Naive thymus-derived CD4-positive, alpha-beta T cell (primary cell): ENCODE results near the gene RNASE11. TPM values are rescaled to one million over a fixed set of nuclear protein-coding genes. Genes with fewer than 3 reads are reported as not detected.
A peak's percentile ranks its signal among the peaks of the same experiment; 100 is the strongest.

Experiments
- ATAC-seq: fragments of 150-1000 bp; cut with Tn5 transposase; 2 replicates; pipeline ENCODE4 v1.10.0; 2021; ENCODE audit warnings: mild to moderate bottlenecking, moderate library complexity
- CTCF ChIA-PET: fragments of 350-600 bp; sonication (Branson Sonifier 250); formaldehyde crosslinking; loops from one replicate; lab custom pipeline; 2021; ENCODE audit warnings: antibody characterized with exemption; lab: Charles Lee
- POLR2A ChIA-PET: fragments of 350-600 bp; sonication (Branson Sonifier 250); formaldehyde crosslinking; loops from one replicate; lab custom pipeline; 2021; ENCODE audit warnings: antibody characterized with exemption, inconsistent platforms; lab: Charles Lee
- DNase-seq, 9 donors: peaks; one replicate each; pipeline versions ENCODE4 v3.0.0 to v3.0.0-alpha.2; 2020 to 2022; ENCODE audit warnings: mixed read lengths in 1 of 9
- H3K27ac ChIP-seq: one replicate; pipeline ENCODE4 v1.7.0; 2013; ENCODE audit warnings: mild to moderate bottlenecking, low read depth, low read length, moderate library complexity
- H3K27me3 ChIP-seq, 2 donors: one replicate each; pipeline ENCODE4 v1.7.0; 2013; ENCODE audit warnings: low read length in 2 of 2, mild to moderate bottlenecking in 2 of 2, moderate library complexity in 2 of 2; ENCODE audit not compliant: control insufficient read depth in 2 of 2, insufficient read depth in 2 of 2
- H3K36me3 ChIP-seq, 3 experiments: 1 replicate in 2 of 3; 2 replicates in 1 of 3; pipeline ENCODE4 v1.7.0; 2013; ENCODE audit warnings: low read length in 3 of 3, mild to moderate bottlenecking in 3 of 3, moderate library complexity in 1 of 3; ENCODE audit not compliant: insufficient read depth in 3 of 3, control insufficient read depth in 2 of 3
- H3K4me1 ChIP-seq, 2 donors: one replicate each; pipeline ENCODE4 v1.7.0; 2013; ENCODE audit warnings: low read length in 2 of 2, mild to moderate bottlenecking in 2 of 2, moderate library complexity in 1 of 2; ENCODE audit not compliant: control insufficient read depth in 2 of 2, insufficient read depth in 2 of 2
- H3K4me3 ChIP-seq: 2 replicates; pipeline ENCODE4 v1.7.0; 2013; ENCODE audit warnings: mild to moderate bottlenecking, low read length
- H3K9me3 ChIP-seq, 3 experiments: 1 replicate in 2 of 3; 2 replicates in 1 of 3; pipeline ENCODE4 v1.7.0; 2013; ENCODE audit warnings: low read length in 3 of 3; ENCODE audit not compliant: control insufficient read depth in 2 of 3
- H3K27ac Mint-ChIP-seq, 9 donors: one replicate each; pipeline ENCODE4 v1.8.0; 2020 to 2022; ENCODE audit warnings: mixed read lengths in 9 of 9, mild to moderate bottlenecking in 8 of 9, moderate library complexity in 5 of 9, inconsistent platforms in 2 of 9
- H3K27me3 Mint-ChIP-seq, 5 donors: one replicate each; pipeline ENCODE4 v1.8.0; 2021 to 2022; ENCODE audit warnings: mixed read lengths in 5 of 5, mild to moderate bottlenecking in 1 of 5
- H3K36me3 Mint-ChIP-seq, 5 donors: one replicate each; pipeline ENCODE4 v1.8.0; 2020 to 2022; ENCODE audit warnings: mixed read lengths in 5 of 5, mild to moderate bottlenecking in 3 of 5, inconsistent platforms in 1 of 5
- H3K4me1 Mint-ChIP-seq, 7 donors: one replicate each; pipeline ENCODE4 v1.8.0; 2020 to 2022; ENCODE audit warnings: mixed read lengths in 7 of 7, mild to moderate bottlenecking in 3 of 7, inconsistent platforms in 1 of 7
- H3K4me3 Mint-ChIP-seq, 10 donors: one replicate each; pipeline ENCODE4 v1.8.0; 2020 to 2022; ENCODE audit warnings: mild to moderate bottlenecking in 10 of 10, mixed read lengths in 10 of 10, moderate library complexity in 6 of 10, inconsistent platforms in 2 of 10
- H3K9me3 Mint-ChIP-seq, 11 donors: one replicate each; pipeline ENCODE4 v1.8.0; 2020 to 2022; ENCODE audit warnings: mixed read lengths in 11 of 11, mild to moderate bottlenecking in 4 of 11, inconsistent platforms in 1 of 11, moderate library complexity in 1 of 11
- intact Hi-C, 2 donors: fragments of 100-400 bp; cut with micrococcal nuclease; formaldehyde crosslinking; loops; one replicate each; pipeline ENCODE4 v1.15.1; 2023
- polyA plus RNA-seq, 2 donors: library from polyadenylated mRNA; unstranded; fragments of 300-500 nt; fragmentation: Illumina TruSeq; gene quantifications; one replicate each; pipeline ENCODE4 v1.2.3, GENCODE V29; 2021
- total RNA-seq, 6 experiments: library from RNA in 5 of 6; stranded (reverse) in 5 of 6; gene quantifications; 1 replicate in 5 of 6; 2 replicates in 1 of 6; pipeline ENCODE4 v1.2.3 and lab custom pipeline; 2021 to 2026

RNASE11 gene
- total and polyA plus RNA-seq, 7 experiments from 2014 or later: not detected

DNA sequence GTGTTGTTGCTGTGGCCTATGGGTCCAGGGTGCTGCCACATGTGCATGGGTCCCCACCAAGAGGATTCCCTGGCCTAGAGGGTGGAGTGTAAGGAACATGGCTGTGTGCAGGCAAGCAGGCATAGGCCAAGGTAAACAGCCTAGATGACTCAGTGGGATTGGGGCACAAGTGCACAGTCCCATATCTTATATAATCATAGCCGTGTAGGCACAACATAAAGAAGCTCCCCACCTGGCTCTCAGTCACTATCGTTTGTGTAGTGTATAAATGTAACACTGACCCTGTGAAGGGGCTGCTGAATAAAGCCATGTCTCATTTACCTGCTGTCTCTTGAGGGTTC lies 19.1 kb upstream of the RNASE11 start:
- no peaks in the 10 kb centered on the region for H3K27me3 Mint-ChIP-seq
- POLR2A ChIA-PET: interaction anchor here (0.9 to 1.2 kb wide), 2 partner anchors 152 to 264 kb away, joined by 4 read pairs; partner anchors contain the start of genes APEX1, OSGEP and PARP2
- Histone ChIP-seq H3K4me3 (no peak overlapping the region), H3K27me3 (no peaks in the 10 kb centered on the region), H3K27ac (no peak overlapping the region), H3K36me3 (no peaks in the 10 kb centered on the region), H3K4me1 (peaks cover 7 to 9% of the 10 kb centered on the region in 2 donors), H3K9me3 (no peaks in the 10 kb centered on the region)
- CTCF ChIA-PET: interaction anchor here (0.6 to 7.2 kb wide), 7 partner anchors 19 to 279 kb away, joined by 3 to 104 read pairs (median 12); no protein-coding TSS in a partner anchor
- H3K4me1 Mint-ChIP-seq: peaks cover 0 to 7% (median 0%) of the 10 kb centered on the region in 7 donors
- peak overlapping the region in 1 of 9 donors; percentile 60 for H3K27ac Mint-ChIP-seq
- no peaks in the 10 kb centered on the region for H3K9me3 Mint-ChIP-seq
- DNase-seq: no peak
- intact Hi-C loops: no loop called here
- no peak for ATAC-seq
- H3K36me3 Mint-ChIP-seq: no peaks in the 10 kb centered on the region
- no peak overlapping the region for H3K4me3 Mint-ChIP-seq

- H3K9me3 Mint-ChIP-seq: no peaks in the 10 kb centered on the region
These were observed 18.5 kb upstream of the RNASE11 start for GRCh38 chr14:20606190-20606901.

GRCh38 chr14:20603813-20604690 lies 16.3 kb upstream of the RNASE11 start:
- no peak overlapping the region for H3K27ac ChIP-seq
- no peak for ATAC-seq
- no peaks in the 10 kb centered on the region for H3K27me3 Mint-ChIP-seq
- peaks cover 0 to 7% (median 0%) of the 10 kb centered on the region in 7 donors for H3K4me1 Mint-ChIP-seq
- no peaks in the 10 kb centered on the region for H3K36me3 Mint-ChIP-seq
- no peaks in the 10 kb centered on the region for H3K27me3 ChIP-seq
- H3K27ac Mint-ChIP-seq: no peak overlapping the region
- H3K4me3 ChIP-seq: no peak overlapping the region
- no peak overlapping the region for H3K4me3 Mint-ChIP-seq
- DNase-seq: no peak
- no peaks in the 10 kb centered on the region for H3K36me3 ChIP-seq
- no peaks in the 10 kb centered on the region for H3K4me1 ChIP-seq
- no peaks in the 10 kb centered on the region for H3K9me3 ChIP-seq
- CTCF ChIA-PET: interaction anchor here (0.6 to 7.2 kb wide), 4 partner anchors 183 to 277 kb away, joined by 3 to 104 read pairs (median 6); no protein-coding TSS in a partner anchor
- POLR2A ChIA-PET: no interaction called here
- H3K9me3 Mint-ChIP-seq: no peaks in the 10 kb centered on the region
- intact Hi-C loops: no loop called here

More at GRCh38 chr14:20606190-20606901, 18.5 kb upstream of the RNASE11 start:
- Histone ChIP-seq H3K27me3 (no peaks in the 10 kb centered on the region), H3K27ac (no peak overlapping the region), H3K9me3 (no peaks in the 10 kb centered on the region), H3K36me3 (no peaks in the 10 kb centered on the region), H3K4me1 (peaks cover 7 to 9% of the 10 kb centered on the region in 2 donors), H3K4me3 (no peak overlapping the region)
- no peaks in the 10 kb centered on the region for H3K36me3 Mint-ChIP-seq
- DNase-seq (no peak), ATAC-seq (no peak)
- CTCF ChIA-PET: interaction anchor here (1.9 to 7.2 kb wide), 5 partner anchors 51 to 279 kb away, joined by 4 to 104 read pairs (median 12); no protein-coding TSS in a partner anchor
- H3K4me1 Mint-ChIP-seq: peaks cover 0 to 7% (median 0%) of the 10 kb centered on the region in 7 donors
- POLR2A ChIA-PET: interaction anchor here (0.9 to 1.2 kb wide), 2 partner anchors 151 to 263 kb away, joined by 4 read pairs; partner anchors contain the start of genes APEX1, OSGEP and PARP2
- H3K27me3 Mint-ChIP-seq: no peaks in the 10 kb centered on the region
- intact Hi-C loops: no loop called here
- H3K27ac Mint-ChIP-seq: no peak overlapping the region
- no peak overlapping the region for H3K4me3 Mint-ChIP-seq

DNA sequence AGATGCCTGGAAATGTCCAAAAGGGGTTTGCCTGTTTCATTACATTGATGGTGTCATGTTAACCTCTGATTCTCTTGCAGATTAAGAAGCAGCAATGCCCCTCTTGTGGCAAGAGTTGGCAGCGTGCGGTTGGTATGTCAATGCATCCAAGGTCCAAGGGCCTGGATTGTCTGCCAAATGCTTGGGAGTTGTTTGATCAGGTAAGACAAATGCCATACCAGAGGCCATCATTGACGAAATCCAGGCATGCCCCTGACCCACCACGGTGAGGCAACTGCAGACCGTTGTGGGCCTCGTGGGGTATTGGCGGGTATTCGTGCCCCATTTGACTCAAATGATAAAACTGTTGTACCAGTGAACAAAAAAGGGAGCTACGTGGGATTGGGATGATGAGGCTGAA lies 14.8 kb upstream of the RNASE11 start:
- H3K27me3 ChIP-seq: no peaks in the 10 kb centered on the region
- H3K27me3 Mint-ChIP-seq: no peaks in the 10 kb centered on the region
- H3K36me3 Mint-ChIP-seq: no peaks in the 10 kb centered on the region
- no peak overlapping the region for H3K4me3 ChIP-seq
- H3K4me1 ChIP-seq: no peaks in the 10 kb centered on the region
- H3K36me3 ChIP-seq: no peaks in the 10 kb centered on the region
- ATAC-seq: no peak
- H3K27ac ChIP-seq: no peak overlapping the region
- no peaks in the 10 kb centered on the region for H3K9me3 Mint-ChIP-seq
- intact Hi-C loops: no loop called here
- ChIA-PET POLR2A (no interaction called here), CTCF (interaction anchor here (0.7 kb wide), 1 partner anchor 187 kb away, joined by 4 read pairs; no protein-coding TSS in a partner anchor)
- no peak for DNase-seq
- H3K4me1 Mint-ChIP-seq: peaks cover 0 to under 1% (median 0%) of the 10 kb centered on the region in 7 donors
- H3K4me3 Mint-ChIP-seq: no peak overlapping the region
- no peak overlapping the region for H3K27ac Mint-ChIP-seq
- H3K9me3 ChIP-seq: no peaks in the 10 kb centered on the region

GRCh38 chr14:20601522-20601921 lies 13.7 kb upstream of the RNASE11 start:
- Mint-ChIP-seq H3K4me1 (no peaks in the 10 kb centered on the region), H3K4me3 (no peak overlapping the region), H3K27ac (no peak overlapping the region), H3K9me3 (no peaks in the 10 kb centered on the region), H3K27me3 (no peaks in the 10 kb centered on the region), H3K36me3 (no peaks in the 10 kb centered on the region)
- no peaks in the 10 kb centered on the region for H3K27me3 ChIP-seq
- intact Hi-C loops: no loop called here
- H3K27ac ChIP-seq: no peak overlapping the region
- no peaks in the 10 kb centered on the region for H3K4me1 ChIP-seq
- POLR2A ChIA-PET: no interaction called here
- no peak for DNase-seq
- no peak overlapping the region for H3K4me3 ChIP-seq
- CTCF ChIA-PET: interaction anchor here (0.6 kb wide), 1 partner anchor 70 kb away, joined by 3 read pairs; no protein-coding TSS in a partner anchor
- no peaks in the 10 kb centered on the region for H3K36me3 ChIP-seq
- H3K9me3 ChIP-seq: no peaks in the 10 kb centered on the region
- ATAC-seq: no peak

GRCh38 chr14:20597108-20597507 lies 9.3 kb upstream of the RNASE11 start:
- ChIA-PET CTCF (no interaction called here), POLR2A (no interaction called here)
- no peak overlapping the region for H3K27ac ChIP-seq
- H3K9me3 Mint-ChIP-seq: no peaks in the 10 kb centered on the region
- H3K4me1 Mint-ChIP-seq: peaks cover 0 to 9% (median 7%) of the 10 kb centered on the region in 7 donors
- no peak overlapping the region for H3K4me3 Mint-ChIP-seq
- H3K36me3 Mint-ChIP-seq: no peaks in the 10 kb centered on the region
- H3K9me3 ChIP-seq: no peaks in the 10 kb centered on the region
- H3K27me3 ChIP-seq: no peaks in the 10 kb centered on the region
- no peaks in the 10 kb centered on the region for H3K4me1 ChIP-seq
- no peak overlapping the region for H3K4me3 ChIP-seq
- no peak overlapping the region for H3K27ac Mint-ChIP-seq
- no peak for ATAC-seq
- H3K36me3 ChIP-seq: no peaks in the 10 kb centered on the region
- DNase-seq: no peak
- intact Hi-C loops: no loop called here
- H3K27me3 Mint-ChIP-seq: peaks cover 0 to 5% (median 0%) of the 10 kb centered on the region in 5 donors
